Measurements from ENCODE around the gene KCNC1. TPM values are rescaled to one million over a fixed set of nuclear protein-coding genes. Genes with fewer than 3 reads are reported as not detected.

Gene KCNC1
- total RNA-seq, 1 experiment from 2014 or later, result 0.20 TPM

GRCh38 chr11:17686231-17686980 lies 48.2 kb upstream of the KCNC1 start (continued):
- no peak for TF ChIP-seq USF2 (CRISPR knock-in tag; IDR thresholded peaks at IDR 0.05)
- no peak for TF ChIP-seq EMX1 (CRISPR knock-in tag; IDR thresholded peaks at IDR 0.05)

DNA sequence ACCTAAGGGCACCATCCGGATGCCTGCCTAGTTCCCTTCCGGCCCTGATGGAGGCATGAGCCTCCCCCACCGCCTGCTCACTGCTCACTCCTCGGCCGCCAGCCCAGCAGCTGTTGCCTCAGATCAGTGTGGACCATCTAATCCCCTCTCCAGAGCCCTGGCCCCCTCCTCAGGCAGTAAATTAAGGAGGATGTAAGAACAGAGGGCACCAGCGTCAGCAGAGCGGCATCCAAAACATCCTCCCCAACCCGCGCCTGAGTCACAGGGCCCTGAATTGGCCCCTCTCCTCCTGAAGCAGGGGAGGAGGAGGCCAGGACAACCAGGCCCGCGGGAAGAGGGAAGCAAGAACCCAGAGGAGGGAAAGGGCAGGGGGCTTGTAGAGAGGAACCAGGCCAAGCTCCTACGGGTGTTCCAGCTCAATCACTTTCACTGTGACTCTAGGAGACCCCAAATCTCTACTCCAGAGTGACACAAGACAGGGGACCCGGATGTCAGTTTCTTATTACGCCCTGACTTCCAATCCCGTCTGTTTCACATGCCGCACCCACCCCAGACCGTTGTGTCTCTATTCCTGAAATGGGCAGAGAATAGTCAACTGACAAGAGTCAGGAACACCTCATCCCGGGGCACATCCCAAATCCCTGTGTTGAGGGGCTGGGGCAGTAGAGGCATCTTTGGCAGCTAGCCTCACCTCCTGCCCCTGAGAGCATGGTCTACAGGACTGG lies 46.5 kb upstream of the KCNC1 start:
- H3K9me3 Mint-ChIP-seq, result no peaks in the 10 kb centered on the region
- CTCF ChIA-PET, result interaction anchor here (0.5 kb wide), 1 partner anchor 757 kb away, joined by 4 read pairs; no protein-coding TSS in a partner anchor
- H3K27me3 Mint-ChIP-seq (ENCODE audit: low read depth), result peaks cover 14% of the 10 kb centered on the region

More for the DNA sequence above, 46.5 kb upstream of the KCNC1 start:
- Mint-ChIP-seq H3K27ac (no peak overlapping the region), H3K4me1 (no peaks in the 10 kb centered on the region), H3K4me3 (no peak overlapping the region), H3K36me3 (no peaks in the 10 kb centered on the region)
- DNase-seq (ENCODE audit: low spot score), result no peak
- POLR2A ChIA-PET, result no interaction called here
- ATAC-seq, result no peak
- TF ChIP-seq CTCF (IDR thresholded peaks at IDR 0.05), result no peak
- TF ChIP-seq, protein P1, sequence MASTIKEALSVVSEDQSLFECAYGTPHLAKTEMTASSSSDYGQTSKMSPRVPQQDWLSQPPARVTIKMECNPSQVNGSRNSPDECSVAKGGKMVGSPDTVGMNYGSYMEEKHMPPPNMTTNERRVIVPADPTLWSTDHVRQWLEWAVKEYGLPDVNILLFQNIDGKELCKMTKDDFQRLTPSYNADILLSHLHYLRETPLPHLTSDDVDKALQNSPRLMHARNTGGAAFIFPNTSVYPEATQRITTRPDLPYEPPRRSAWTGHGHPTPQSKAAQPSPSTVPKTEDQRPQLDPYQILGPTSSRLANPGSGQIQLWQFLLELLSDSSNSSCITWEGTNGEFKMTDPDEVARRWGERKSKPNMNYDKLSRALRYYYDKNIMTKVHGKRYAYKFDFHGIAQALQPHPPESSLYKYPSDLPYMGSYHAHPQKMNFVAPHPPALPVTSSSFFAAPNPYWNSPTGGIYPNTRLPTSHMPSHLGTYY (CRISPR knock-in tag; IDR thresholded peaks at IDR 0.05), result no peak
- TF ChIP-seq PREB (CRISPR knock-in tag; IDR thresholded peaks at IDR 0.05; ENCODE audit: borderline replicate concordance), result no peak
- TF ChIP-seq NR2C2 (CRISPR knock-in tag; IDR thresholded peaks at IDR 0.05), result no peak
- no peak for TF ChIP-seq CREM (CRISPR knock-in tag; IDR thresholded peaks at IDR 0.05)
- TF ChIP-seq GRHL2 (CRISPR knock-in tag; IDR thresholded peaks at IDR 0.05; ENCODE audit: insufficient replicate concordance, severe bottlenecking), result no peak
- TF ChIP-seq ELF4 (CRISPR knock-in tag; IDR thresholded peaks at IDR 0.05; ENCODE audit: low read depth), result no peak
- no peak for TF ChIP-seq ZNF671 (CRISPR knock-in tag; IDR thresholded peaks at IDR 0.05)
- TF ChIP-seq ZNF317 (CRISPR knock-in tag; IDR thresholded peaks at IDR 0.05; ENCODE audit: borderline replicate concordance, low read depth), result no peak
- TF ChIP-seq, protein P2, sequence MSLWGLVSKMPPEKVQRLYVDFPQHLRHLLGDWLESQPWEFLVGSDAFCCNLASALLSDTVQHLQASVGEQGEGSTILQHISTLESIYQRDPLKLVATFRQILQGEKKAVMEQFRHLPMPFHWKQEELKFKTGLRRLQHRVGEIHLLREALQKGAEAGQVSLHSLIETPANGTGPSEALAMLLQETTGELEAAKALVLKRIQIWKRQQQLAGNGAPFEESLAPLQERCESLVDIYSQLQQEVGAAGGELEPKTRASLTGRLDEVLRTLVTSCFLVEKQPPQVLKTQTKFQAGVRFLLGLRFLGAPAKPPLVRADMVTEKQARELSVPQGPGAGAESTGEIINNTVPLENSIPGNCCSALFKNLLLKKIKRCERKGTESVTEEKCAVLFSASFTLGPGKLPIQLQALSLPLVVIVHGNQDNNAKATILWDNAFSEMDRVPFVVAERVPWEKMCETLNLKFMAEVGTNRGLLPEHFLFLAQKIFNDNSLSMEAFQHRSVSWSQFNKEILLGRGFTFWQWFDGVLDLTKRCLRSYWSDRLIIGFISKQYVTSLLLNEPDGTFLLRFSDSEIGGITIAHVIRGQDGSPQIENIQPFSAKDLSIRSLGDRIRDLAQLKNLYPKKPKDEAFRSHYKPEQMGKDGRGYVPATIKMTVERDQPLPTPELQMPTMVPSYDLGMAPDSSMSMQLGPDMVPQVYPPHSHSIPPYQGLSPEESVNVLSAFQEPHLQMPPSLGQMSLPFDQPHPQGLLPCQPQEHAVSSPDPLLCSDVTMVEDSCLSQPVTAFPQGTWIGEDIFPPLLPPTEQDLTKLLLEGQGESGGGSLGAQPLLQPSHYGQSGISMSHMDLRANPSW (CRISPR knock-in tag; conservative IDR thresholded peaks at IDR 0.05; ENCODE audit: low read depth), result no peak
- TF ChIP-seq ATF1 (CRISPR knock-in tag; IDR thresholded peaks at IDR 0.05), result no peak
- TF ChIP-seq CDX4 (CRISPR knock-in tag; IDR thresholded peaks at IDR 0.05; ENCODE audit: borderline replicate concordance), result no peak
- TF ChIP-seq ESRRA (CRISPR knock-in tag; IDR thresholded peaks at IDR 0.05; ENCODE audit: borderline replicate concordance), result no peak
- no peak for TF ChIP-seq ZNF425 (CRISPR knock-in tag; conservative IDR thresholded peaks at IDR 0.05)
- TF ChIP-seq TP53 (CRISPR knock-in tag; IDR thresholded peaks at IDR 0.05), result no peak
- TF ChIP-seq KAT7 (CRISPR knock-in tag; IDR thresholded peaks at IDR 0.05; ENCODE audit: borderline replicate concordance), result no peak
